ENCODE data around the gene SHROOM1. TPM values are rescaled to one million over a fixed set of nuclear protein-coding genes. Genes with fewer than 3 reads are reported as not detected.

Gene SHROOM1
- total RNA-seq, 2 donors from 2014 or later, result 6.6 to 14.4 TPM

DNA sequence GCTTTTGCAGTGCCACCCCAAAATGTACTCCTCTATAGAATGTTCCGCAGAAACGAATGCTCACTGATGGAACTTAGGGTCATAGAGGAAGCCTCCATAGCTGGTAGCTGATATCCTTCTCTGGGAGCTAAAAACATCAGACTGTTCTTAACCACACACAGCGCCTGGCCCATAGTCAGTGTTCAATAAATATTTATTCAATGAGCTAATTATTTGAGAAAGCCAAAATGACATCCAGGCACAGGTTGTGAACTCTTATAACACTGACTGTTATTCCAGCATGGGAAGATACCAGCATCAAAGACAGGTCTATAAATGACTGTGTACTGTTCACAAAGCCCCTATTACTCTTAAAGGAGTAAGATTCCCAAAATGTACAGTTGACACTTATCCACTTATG, 22.9 kb upstream of the SHROOM1 start:
- Histone ChIP-seq H3K27ac (ENCODE audit: low read depth, low read length) (no peak overlapping the region), H3K36me3 (ENCODE audit: control insufficient read depth, insufficient read depth, low read length) (no peaks in the 10 kb centered on the region), H3K9ac (ENCODE audit: extremely low read depth, low read length, poor library complexity, severe bottlenecking) (no peak overlapping the region), H3K27me3 (ENCODE audit: control insufficient read depth, insufficient read depth, low read length, poor library complexity, severe bottlenecking) (no peaks in the 10 kb centered on the region), H3K4me1 (ENCODE audit: control insufficient read depth, insufficient read depth, low read length) (no peaks in the 10 kb centered on the region), H3K9me3 (ENCODE audit: control insufficient read depth, low read length) (no peaks in the 10 kb centered on the region), H3K4me3 (ENCODE audit: low read length) (no peak overlapping the region)
- no peak for TF ChIP-seq CTCF (conservative IDR thresholded peaks at IDR 0.05)
- WGBS, 2 experiments (ENCODE audit: insufficient coverage in 1 of 2, insufficient read length in 1 of 2), result 81 to 93% methylated on average over 3 of the region's 3 CpGs
- no peak overlapping the region for H3K27ac Mint-ChIP-seq
- no peak overlapping the region for H3K4me3 Mint-ChIP-seq
- no peaks in the 10 kb centered on the region for H3K27me3 Mint-ChIP-seq (ENCODE audit: insufficient read depth)
- H3K36me3 Mint-ChIP-seq (ENCODE audit: low read depth), result no peaks in the 10 kb centered on the region
- H3K9me3 Mint-ChIP-seq, result no peaks in the 10 kb centered on the region
- peaks cover 3% of the 10 kb centered on the region for H3K4me1 Mint-ChIP-seq
- no peak for DNase-seq

GRCh38 chr5:132850066-132850465, 19.6 kb upstream of the SHROOM1 start:
- Histone ChIP-seq H3K4me1 (ENCODE audit: control insufficient read depth, insufficient read depth, low read length) (no peaks in the 10 kb centered on the region), H3K27ac (ENCODE audit: low read depth, low read length) (no peak overlapping the region), H3K27me3 (ENCODE audit: control insufficient read depth, insufficient read depth, low read length, poor library complexity, severe bottlenecking) (no peaks in the 10 kb centered on the region), H3K9ac (ENCODE audit: extremely low read depth, low read length, poor library complexity, severe bottlenecking) (no peak overlapping the region), H3K36me3 (ENCODE audit: control insufficient read depth, insufficient read depth, low read length) (no peaks in the 10 kb centered on the region), H3K9me3 (ENCODE audit: control insufficient read depth, low read length) (no peaks in the 10 kb centered on the region), H3K4me3 (ENCODE audit: low read length) (no peak overlapping the region)
- no peak overlapping the region for H3K4me3 Mint-ChIP-seq
- peaks cover 3% of the 10 kb centered on the region for H3K4me1 Mint-ChIP-seq
- H3K36me3 Mint-ChIP-seq (ENCODE audit: low read depth), result no peaks in the 10 kb centered on the region
- no peak overlapping the region for H3K27ac Mint-ChIP-seq
- no peaks in the 10 kb centered on the region for H3K27me3 Mint-ChIP-seq (ENCODE audit: insufficient read depth)
- peak; percentile 9 for DNase-seq
- 96 to 100% methylated on average over 1 to 2 of the region's 2 CpGs for WGBS, 2 experiments (ENCODE audit: insufficient coverage in 1 of 2, insufficient read length in 1 of 2)
- no peaks in the 10 kb centered on the region for H3K9me3 Mint-ChIP-seq
- TF ChIP-seq CTCF (conservative IDR thresholded peaks at IDR 0.05), result no peak

DNA sequence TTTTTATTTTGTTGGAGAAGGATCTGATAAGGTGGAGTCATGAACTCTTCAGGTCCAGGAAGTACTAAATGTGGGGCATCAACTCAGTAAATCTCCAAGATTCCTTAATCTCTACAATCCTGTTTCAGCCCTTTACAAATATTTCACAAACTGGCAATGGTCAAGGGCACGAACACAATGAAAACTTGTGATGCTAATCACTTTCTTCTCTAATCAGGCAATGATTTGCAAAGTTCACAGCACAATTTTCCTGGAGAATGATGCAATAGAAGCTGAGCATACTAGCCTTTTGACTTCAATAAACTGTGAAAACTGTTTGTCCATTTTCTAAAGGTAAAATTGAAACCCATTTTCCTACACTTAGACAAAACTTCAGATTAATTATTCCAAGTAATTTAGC, 18.9 kb upstream of the SHROOM1 start:
- no peaks in the 10 kb centered on the region for H3K36me3 Mint-ChIP-seq (ENCODE audit: low read depth)
- no peaks in the 10 kb centered on the region for H3K36me3 ChIP-seq (ENCODE audit: control insufficient read depth, insufficient read depth, low read length)
- H3K27ac ChIP-seq (ENCODE audit: low read depth, low read length), result no peak overlapping the region
- H3K27me3 Mint-ChIP-seq (ENCODE audit: insufficient read depth), result no peaks in the 10 kb centered on the region
- no peak overlapping the region for H3K4me3 Mint-ChIP-seq
- DNase-seq, result no peak
- H3K9me3 ChIP-seq (ENCODE audit: control insufficient read depth, low read length), result no peaks in the 10 kb centered on the region
- no peaks in the 10 kb centered on the region for H3K9me3 Mint-ChIP-seq
- no peak overlapping the region for H3K4me3 ChIP-seq (ENCODE audit: low read length)
- H3K27me3 ChIP-seq (ENCODE audit: control insufficient read depth, insufficient read depth, low read length, poor library complexity, severe bottlenecking), result no peaks in the 10 kb centered on the region
- no peaks in the 10 kb centered on the region for H3K4me1 ChIP-seq (ENCODE audit: control insufficient read depth, insufficient read depth, low read length)
- H3K9ac ChIP-seq (ENCODE audit: extremely low read depth, low read length, poor library complexity, severe bottlenecking), result no peak overlapping the region
- 80 to 88% methylated on average over 1 of the region's 1 CpG for WGBS, 2 experiments (ENCODE audit: insufficient coverage in 1 of 2, insufficient read length in 1 of 2)
- TF ChIP-seq CTCF (conservative IDR thresholded peaks at IDR 0.05), result no peak
- H3K27ac Mint-ChIP-seq, result no peak overlapping the region
- H3K4me1 Mint-ChIP-seq, result peaks cover 2% of the 10 kb centered on the region

Data from endodermal cell (in vitro differentiated cells).